BE2C (cell line): Measurements from ENCODE around the gene MS4A12.
"Not testable (repeated sequence)": the region's sequence is repeated elsewhere in the genome, so short reads cannot be mapped to it uniquely, and the experiment has no call there.

Source experiments
- DNase-seq: peaks from one replicate; pipeline ENCODE4 v3.0.0-alpha.2; 2020
- H3K27me3 ChIP-seq: fragments of 250-450 bp; sonication (Bioruptor Pico); 2 replicates; pipeline ENCODE4 v1.5.1; 2020; ENCODE audit warnings: mild to moderate bottlenecking
- H3K36me3 ChIP-seq: fragments of 250-450 bp; sonication (Bioruptor Pico); 2 replicates; pipeline ENCODE4 v1.5.1; 2020; ENCODE audit warnings: mild to moderate bottlenecking
- H3K4me1 ChIP-seq: fragments of 250-450 bp; sonication (Bioruptor Pico); 2 replicates; pipeline ENCODE4 v1.5.1; 2020
- H3K4me3 ChIP-seq: 2 replicates; pipeline ENCODE4 v1.5.1; 2011; ENCODE audit warnings: low read depth, low read length
- H3K9me3 ChIP-seq: fragments of 250-450 bp; sonication (Bioruptor Pico); 2 replicates; pipeline ENCODE4 v1.5.1; 2020
- CTCF ChIP-seq: IDR thresholded peaks from 2 replicates; pipeline ENCODE4 v1.5.1; 2012; ENCODE audit warnings: mild to moderate bottlenecking, low read depth, low read length

The MS4A12 gene

DNA sequence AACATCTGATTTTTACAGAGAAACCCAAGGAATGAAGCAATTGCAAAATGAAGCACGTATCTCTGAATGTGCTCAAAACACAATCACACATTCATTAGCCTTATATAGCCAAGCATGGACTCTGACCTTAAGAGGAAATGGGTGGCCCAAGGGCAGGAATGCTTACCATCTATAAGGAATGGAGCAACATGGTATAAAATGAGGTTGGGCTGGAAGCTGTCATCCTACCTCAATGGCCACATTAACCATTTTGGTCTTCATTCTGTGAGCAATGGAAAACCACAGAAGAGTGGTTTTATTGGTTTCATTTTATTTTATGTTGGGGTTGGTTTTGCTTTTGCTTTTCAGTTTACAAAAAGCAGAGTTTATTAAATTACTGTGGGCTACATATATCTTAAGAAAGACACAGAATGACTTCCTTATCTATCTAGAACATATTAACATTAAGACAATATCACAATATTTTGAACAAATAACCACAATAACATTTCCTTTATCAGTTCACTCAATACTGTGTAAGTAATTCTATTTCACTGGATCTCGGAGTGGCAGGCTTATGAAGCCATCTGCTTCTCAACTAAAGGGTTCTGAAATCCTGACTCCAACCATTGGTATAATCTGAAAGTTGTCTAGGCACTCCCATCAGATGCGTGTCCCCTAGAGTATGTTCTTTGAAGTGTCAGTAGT is 11.8 kb downstream of the MS4A12 start:
- H3K4me3 ChIP-seq = no peak overlapping the region
- H3K36me3 ChIP-seq = no peaks in the 10 kb centered on the region
- no peaks in the 10 kb centered on the region for H3K9me3 ChIP-seq
- no peaks in the 10 kb centered on the region for H3K27me3 ChIP-seq
- DNase-seq = no peak
- no peak for TF ChIP-seq CTCF
- no peaks in the 10 kb centered on the region for H3K4me1 ChIP-seq

DNA sequence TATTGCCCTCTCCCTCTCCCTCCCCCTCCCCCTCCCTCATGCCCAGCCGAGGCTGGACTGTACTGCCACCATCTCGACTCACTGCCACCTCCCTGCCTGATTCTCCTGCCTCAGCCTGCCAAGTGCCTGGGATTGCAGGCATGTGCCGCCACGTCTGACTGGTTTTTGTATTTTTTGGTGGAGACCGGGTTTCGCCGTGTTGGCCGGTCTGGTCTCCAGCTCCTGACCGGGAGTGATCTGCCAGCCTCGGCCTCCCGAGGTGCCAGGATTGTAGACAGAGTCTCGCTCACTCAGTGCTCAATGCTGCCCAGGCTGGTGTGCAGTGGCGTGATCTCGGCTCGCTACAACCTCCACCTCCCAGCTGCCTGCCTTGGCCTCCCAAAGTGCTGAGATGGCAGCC is 17.0 kb downstream of the MS4A12 start:
- not testable (repeated sequence) for DNase-seq, H3K27me3 ChIP-seq, H3K4me1 ChIP-seq, H3K36me3 ChIP-seq, H3K4me3 ChIP-seq, H3K9me3 ChIP-seq

GRCh38 chr11:60510209-60510608 is 17.6 kb downstream of the MS4A12 start:
- H3K4me3 ChIP-seq, H3K27me3 ChIP-seq, H3K4me1 ChIP-seq, H3K9me3 ChIP-seq, H3K36me3 ChIP-seq, DNase-seq: not testable (repeated sequence)

DNA sequence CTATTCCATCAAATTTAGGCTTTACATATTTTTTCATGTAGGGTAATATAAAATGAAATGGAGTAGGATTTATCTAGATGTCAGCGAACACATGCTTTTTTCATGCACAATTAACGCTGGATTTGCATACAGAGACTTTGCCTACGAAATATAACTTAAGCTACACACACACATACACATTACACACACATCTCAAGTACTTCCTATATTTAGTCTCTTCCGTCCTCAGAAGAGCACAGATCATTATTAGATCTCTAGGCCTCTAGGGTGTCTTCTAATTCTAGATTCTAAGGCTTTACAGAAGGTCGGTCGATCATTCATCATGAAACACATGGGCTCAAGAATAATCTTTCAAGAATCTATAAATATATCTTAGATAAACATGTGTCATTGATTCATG is 18.8 kb downstream of the MS4A12 start:
- no peak for DNase-seq
- H3K4me1 ChIP-seq = no peaks in the 10 kb centered on the region

DNA sequence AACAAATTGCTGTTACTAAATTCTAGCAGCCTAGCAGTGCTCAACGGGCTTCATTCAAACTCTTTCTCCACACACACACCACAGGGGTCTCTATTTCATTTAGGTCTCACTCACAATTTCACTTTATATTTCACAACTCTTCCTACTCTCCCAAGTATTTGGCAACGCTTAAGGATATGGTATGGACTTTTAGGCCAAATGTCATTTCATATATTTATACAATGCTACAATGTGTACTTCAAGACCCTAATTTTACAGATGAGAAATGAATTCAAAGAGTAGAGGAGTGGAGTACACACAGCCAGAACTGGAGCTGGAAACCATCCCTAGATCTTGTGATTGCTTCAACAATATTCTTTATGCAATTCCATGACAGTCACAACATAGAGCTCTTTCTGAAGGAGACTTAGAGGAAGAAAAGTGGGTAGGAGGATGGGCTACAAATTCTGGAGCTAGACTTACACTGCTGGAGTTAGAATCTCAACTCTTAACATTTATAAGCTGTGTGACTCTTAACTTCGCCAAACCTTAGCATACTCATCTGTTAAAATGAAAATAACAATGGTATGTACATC is 20.2 kb downstream of the MS4A12 start:
- Histone ChIP-seq H3K36me3 (no peaks in the 10 kb centered on the region), H3K4me3 (no peak overlapping the region), H3K27me3 (no peaks in the 10 kb centered on the region), H3K9me3 (no peaks in the 10 kb centered on the region), H3K4me1 (no peaks in the 10 kb centered on the region)
- no peak for DNase-seq
- TF ChIP-seq CTCF = no peak

More for the DNA sequence above, 18.8 kb downstream of the MS4A12 start:
- no peak overlapping the region for H3K4me3 ChIP-seq
- H3K9me3 ChIP-seq = no peaks in the 10 kb centered on the region
- no peaks in the 10 kb centered on the region for H3K36me3 ChIP-seq
- TF ChIP-seq CTCF = no peak
- no peaks in the 10 kb centered on the region for H3K27me3 ChIP-seq

DNA sequence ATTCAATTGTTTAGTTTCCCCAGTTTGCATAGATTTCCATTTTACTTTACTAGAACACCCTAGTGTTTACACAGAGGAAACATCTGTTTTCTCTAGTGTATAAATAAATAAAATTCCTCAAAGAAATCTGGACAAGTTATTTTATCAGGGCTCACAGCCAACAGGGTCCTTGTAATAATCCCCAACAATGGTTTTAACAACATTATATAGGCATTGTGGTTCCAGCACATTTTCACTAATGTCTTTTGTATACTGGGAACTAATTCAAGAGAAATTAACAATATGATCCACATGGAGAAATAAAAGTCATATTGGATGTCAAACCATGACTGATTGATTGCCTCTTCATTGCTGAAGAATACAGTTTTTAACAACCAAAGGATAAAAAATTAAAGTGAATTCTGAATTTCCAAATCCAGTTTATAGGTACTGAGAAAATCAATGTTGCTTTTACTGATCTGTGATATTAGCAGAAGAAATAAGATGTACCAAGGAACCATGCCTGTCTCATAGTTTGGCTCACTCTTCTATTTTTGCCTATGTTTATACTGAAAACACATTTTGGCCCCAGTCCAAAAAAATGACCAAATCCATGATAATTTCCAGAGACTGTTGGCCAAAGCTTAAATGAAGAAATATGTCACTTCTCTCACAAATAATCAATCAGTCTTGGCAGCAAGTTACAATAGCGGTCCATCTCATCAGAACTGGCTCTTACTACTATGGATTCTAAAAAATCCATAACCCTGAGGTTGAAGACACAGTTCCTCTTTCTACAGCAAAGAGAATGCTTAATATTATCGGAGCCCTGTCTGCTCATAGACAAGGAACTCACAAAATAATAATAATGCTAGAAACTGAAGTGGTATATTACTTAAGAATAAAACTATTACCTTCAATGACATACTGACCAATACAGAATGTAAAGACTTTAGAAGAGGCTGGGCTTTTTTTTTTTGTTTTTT is 21.2 kb downstream of the MS4A12 start:
- no peak for TF ChIP-seq CTCF
- no peak for DNase-seq
- no peaks in the 10 kb centered on the region for H3K4me1 ChIP-seq
- H3K27me3 ChIP-seq = no peaks in the 10 kb centered on the region
- H3K4me3 ChIP-seq = no peak overlapping the region
- H3K9me3 ChIP-seq = no peaks in the 10 kb centered on the region
- no peaks in the 10 kb centered on the region for H3K36me3 ChIP-seq
